A172 (cell line): Measurements from ENCODE around the gene CLTB. TPM values are rescaled to one million over a fixed set of nuclear protein-coding genes. Genes with fewer than 3 reads are reported as not detected.

Experiments used
- DNase-seq: peaks from one replicate; pipeline ENCODE4 v3.0.0-alpha.2; 2015; ENCODE audit warnings: low spot score
- total RNA-seq: library from RNA; depleted of rRNA; stranded (reverse); fragments of >200 nt; shearing (Covaris generic); gene quantifications from 2 replicates; pipeline ENCODE4 v1.2.3, GENCODE V29; 2014

Gene CLTB
- total RNA-seq, 1 experiment from 2014 or later: 193 TPM

GRCh38 chr5:176383248-176383905 is 33.0 kb downstream of the CLTB start:
- no peak for DNase-seq

GRCh38 chr5:176382721-176383120 is 33.6 kb downstream of the CLTB start:
- no peak for DNase-seq

GRCh38 chr5:176381979-176382378 is 34.4 kb downstream of the CLTB start:
- DNase-seq: no peak

- no peak for DNase-seq
Measured at GRCh38 chr5:176381423-176381822, 34.9 kb downstream of the CLTB start.

GRCh38 chr5:176379881-176380280 is 36.5 kb downstream of the CLTB start:
- no peak for DNase-seq

- DNase-seq: no peak
Measured at GRCh38 chr5:176373100-176373818, 43.1 kb downstream of the CLTB start.

- peak; percentile 23 for DNase-seq
Measured at GRCh38 chr5:176371621-176372539, 44.5 kb downstream of the CLTB start.

GRCh38 chr5:176369934-176370711 is 46.2 kb downstream of the CLTB start:
- no peak for DNase-seq

GRCh38 chr5:176368726-176369125 is 47.6 kb downstream of the CLTB start:
- DNase-seq: no peak

- DNase-seq: no peak
Measured at GRCh38 chr5:176366232-176366894, 50.0 kb downstream of the CLTB start.

- DNase-seq: no peak
Measured at GRCh38 chr5:176365351-176366231, 50.7 kb downstream of the CLTB start, which contains the start of gene ARL10. TSS of gene ARL10 (plus strand) at chr5:176365487. CDS start at chr5:176365564, 77 bp downstream.

- no peak for DNase-seq
Measured at GRCh38 chr5:176364765-176365350, 51.5 kb downstream of the CLTB start.

GRCh38 chr5:176362233-176362490 is 54.2 kb downstream of the CLTB start:
- DNase-seq: no peak

GRCh38 chr5:176361437-176362232 is 54.7 kb downstream of the CLTB start, which contains the start of gene KIAA1191:
TSS of gene KIAA1191 (minus strand) at chr5:176361764. CDS start at chr5:176359508, 2,256 bp downstream.
- peak; percentile 87 for DNase-seq

GRCh38 chr5:176360894-176361436 is 55.4 kb downstream of the CLTB start:
- no peak for DNase-seq

- no peak for DNase-seq
Measured at GRCh38 chr5:176359658-176360057, 56.7 kb downstream of the CLTB start.

GRCh38 chr5:176356179-176356566 is 60.2 kb downstream of the CLTB start:
- no peak for DNase-seq

GRCh38 chr5:176355400-176356178 is 60.8 kb downstream of the CLTB start:
- DNase-seq: no peak
